Loucy (cell line): ENCODE results near the gene ANO1.
A peak's percentile ranks its signal among the peaks of the same experiment; 100 is the strongest.

Experiments
- EZH2phosphoT487 ChIP-seq: fragments of 200-600 bp; IDR thresholded peaks from 2 replicates; pipeline ENCODE4 v1.6.1; 2018; ENCODE audit warnings: antibody characterized with exemption, mild to moderate bottlenecking, moderate library complexity, borderline replicate concordance
- TF ChIP-seq, protein P1 (sequence below): fragments of 200-600 bp; sonication (generic); conservative IDR thresholded peaks from 2 replicates; pipeline ENCODE4 v1.5.1; 2014; ENCODE audit warnings: mild to moderate bottlenecking, antibody characterized with exemption, low read length

DNA sequence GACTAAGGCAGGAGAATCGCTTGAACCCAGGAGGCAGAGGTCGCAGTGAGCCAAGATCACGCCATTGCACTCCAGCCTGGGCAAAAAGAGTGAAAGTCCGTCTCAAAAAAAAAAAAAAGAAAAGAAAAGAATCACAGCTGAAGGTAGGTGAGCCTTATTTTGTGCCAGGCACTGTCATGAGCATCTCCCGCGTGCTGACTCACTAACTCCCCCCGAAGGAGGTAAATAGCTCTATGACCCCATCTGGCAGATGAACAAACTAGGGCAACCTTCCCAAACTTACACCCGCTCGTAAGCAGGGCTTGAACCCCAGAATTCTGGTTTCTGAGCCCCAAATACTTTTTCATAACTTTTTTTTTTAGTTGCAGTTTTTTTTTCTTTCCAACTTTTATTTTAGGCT, 60.3 kb downstream of the ANO1 start:
- TF ChIP-seq, protein P1, sequence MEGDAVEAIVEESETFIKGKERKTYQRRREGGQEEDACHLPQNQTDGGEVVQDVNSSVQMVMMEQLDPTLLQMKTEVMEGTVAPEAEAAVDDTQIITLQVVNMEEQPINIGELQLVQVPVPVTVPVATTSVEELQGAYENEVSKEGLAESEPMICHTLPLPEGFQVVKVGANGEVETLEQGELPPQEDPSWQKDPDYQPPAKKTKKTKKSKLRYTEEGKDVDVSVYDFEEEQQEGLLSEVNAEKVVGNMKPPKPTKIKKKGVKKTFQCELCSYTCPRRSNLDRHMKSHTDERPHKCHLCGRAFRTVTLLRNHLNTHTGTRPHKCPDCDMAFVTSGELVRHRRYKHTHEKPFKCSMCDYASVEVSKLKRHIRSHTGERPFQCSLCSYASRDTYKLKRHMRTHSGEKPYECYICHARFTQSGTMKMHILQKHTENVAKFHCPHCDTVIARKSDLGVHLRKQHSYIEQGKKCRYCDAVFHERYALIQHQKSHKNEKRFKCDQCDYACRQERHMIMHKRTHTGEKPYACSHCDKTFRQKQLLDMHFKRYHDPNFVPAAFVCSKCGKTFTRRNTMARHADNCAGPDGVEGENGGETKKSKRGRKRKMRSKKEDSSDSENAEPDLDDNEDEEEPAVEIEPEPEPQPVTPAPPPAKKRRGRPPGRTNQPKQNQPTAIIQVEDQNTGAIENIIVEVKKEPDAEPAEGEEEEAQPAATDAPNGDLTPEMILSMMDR = peak; percentile 18; the same call in 1 of the 2 replicates
- TF ChIP-seq EZH2phosphoT487 = no peak
